Measurements from ENCODE around the gene USP46. TPM values are rescaled to one million over a fixed set of nuclear protein-coding genes. Genes with fewer than 3 reads are reported as not detected.

Gene USP46
- total and polyA plus RNA-seq, 2 of the 4 experiments (the other 2 are of a cell fraction): 9.3 to 15.4 TPM

DNA sequence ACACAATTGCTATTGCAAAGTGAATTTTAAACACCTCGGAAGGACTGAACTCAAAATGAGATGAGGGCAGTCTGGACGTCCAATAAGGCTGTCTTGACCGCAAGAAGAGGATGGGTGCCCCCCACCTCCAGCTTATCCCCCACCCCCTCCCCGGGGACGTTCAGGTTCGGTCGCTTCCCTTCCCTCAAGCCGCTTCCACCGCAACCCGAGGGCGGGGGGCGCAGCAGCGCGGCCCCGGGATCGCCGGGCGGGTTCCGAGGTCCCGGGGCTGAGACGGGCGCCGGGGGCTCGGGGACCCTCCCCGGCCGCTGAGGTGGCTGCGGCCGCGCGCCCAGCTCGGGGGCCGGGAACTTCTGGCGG lies 480 bp downstream of the USP46 start:
- peak overlapping the region; percentile 99 for H3K27ac ChIP-seq (ENCODE audit: insufficient read depth, low read length)
- no TSS peak for BruUV-seq (replicated peaks)
- no peak overlapping the region for H4K91ac ChIP-seq (ENCODE audit: insufficient read depth, low read depth, low read length)
- H3K14ac ChIP-seq (replicated peaks; ENCODE audit: low read depth, low read length): peak overlapping the region; percentile 75
- H3K9ac ChIP-seq (ENCODE audit: low read depth, low read length): peak overlapping the region; percentile 100
- 0 out of 2 replicates have a peak overlapping the region, but pooled peaks have one; percentile 27 for H3K18ac ChIP-seq (ENCODE audit: low read depth, low read length)
- no peak overlapping the region for H2BK20ac ChIP-seq (ENCODE audit: low read depth, low read length)
- H3K23ac ChIP-seq (ENCODE audit: low read depth, low read length): peak overlapping the region; percentile 70
- H3K4me2 ChIP-seq (ENCODE audit: low read depth, low read length): peak overlapping the region; percentile 82
- H3K79me1 ChIP-seq (ENCODE audit: low read depth in 1 of 2, low read length in 2 of 2): peaks cover 17 to 48% of the 10 kb centered on the region in 2 experiments
- WGBS, 2 experiments (ENCODE audit: extremely low coverage in 2 of 2, insufficient read length in 1 of 2): 0% methylated on average over 12 of the region's 33 CpGs; no CpG with 5 or more reads in 1 of the 2 experiments
- ATAC-seq (ENCODE audit: low read depth) (peak; percentile 2; the same call in 1 of the 2 replicates), DNase-seq (no peak)
- peaks cover 22% of the 10 kb centered on the region; the same call in 1 of the 2 replicates for H4K20me1 ChIP-seq (ENCODE audit: insufficient read depth, low read length)
- TF ChIP-seq RAD21 (IDR thresholded peaks at IDR 0.05; ENCODE audit: low read length): no peak
- TF ChIP-seq SMC3 (IDR thresholded peaks at IDR 0.05; ENCODE audit: low read depth, low read length): no peak
- no peak for TF ChIP-seq RCOR1 (IDR thresholded peaks at IDR 0.05; ENCODE audit: insufficient replicate concordance, low read length)
- TF ChIP-seq RFX5 (IDR thresholded peaks at IDR 0.05; ENCODE audit: low read depth, low read length): no peak
- no peak for TF ChIP-seq MAFK (IDR thresholded peaks at IDR 0.05; ENCODE audit: low read depth, low read length)
- TF ChIP-seq CEBPB (IDR thresholded peaks at IDR 0.05; ENCODE audit: low read depth, low read length): no peak
- TF ChIP-seq, protein P1, sequence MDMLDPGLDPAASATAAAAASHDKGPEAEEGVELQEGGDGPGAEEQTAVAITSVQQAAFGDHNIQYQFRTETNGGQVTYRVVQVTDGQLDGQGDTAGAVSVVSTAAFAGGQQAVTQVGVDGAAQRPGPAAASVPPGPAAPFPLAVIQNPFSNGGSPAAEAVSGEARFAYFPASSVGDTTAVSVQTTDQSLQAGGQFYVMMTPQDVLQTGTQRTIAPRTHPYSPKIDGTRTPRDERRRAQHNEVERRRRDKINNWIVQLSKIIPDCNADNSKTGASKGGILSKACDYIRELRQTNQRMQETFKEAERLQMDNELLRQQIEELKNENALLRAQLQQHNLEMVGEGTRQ (IDR thresholded peaks at IDR 0.05; ENCODE audit: low read depth, low read length): no peak
- TF ChIP-seq POLR2A (IDR thresholded peaks at IDR 0.05; ENCODE audit: low read depth, low read length): no peak
- no peak for TF ChIP-seq BHLHE40 (IDR thresholded peaks at IDR 0.05; ENCODE audit: low read depth, low read length)
- no peak for TF ChIP-seq MXI1 (IDR thresholded peaks at IDR 0.05; ENCODE audit: borderline replicate concordance, low read depth, low read length)
- TF ChIP-seq CHD1 (IDR thresholded peaks at IDR 0.05; ENCODE audit: low read depth, low read length): no peak
- TF ChIP-seq NFE2L2 (IDR thresholded peaks at IDR 0.05; ENCODE audit: low read depth, low read length): no peak
- TF ChIP-seq ELK1 (IDR thresholded peaks at IDR 0.05; ENCODE audit: borderline replicate concordance, low read depth, low read length): no peak
- no peak for TF ChIP-seq MAZ (IDR thresholded peaks at IDR 0.05; ENCODE audit: borderline replicate concordance, low read depth, low read length)
- no peak for TF ChIP-seq CTCF (conservative IDR thresholded peaks at IDR 0.05; ENCODE audit: low read depth, low read length)
- no peak for TF ChIP-seq FOS (IDR thresholded peaks at IDR 0.05; ENCODE audit: low read depth, low read length)
- no peak overlapping the region for H2BK120ac ChIP-seq (ENCODE audit: low read depth, low read length)
- peak overlapping the region; percentile 88 for H2BK5ac ChIP-seq (ENCODE audit: low read depth, low read length, poor library complexity, severe bottlenecking)
- in situ Hi-C loops (cut with MboI; ENCODE audit: low sequenced_read_pairs): loop anchor here (5.0 kb wide), 1 partner anchor 54 kb away; no protein-coding TSS in a partner anchor
- ChIA-PET POLR2A (ENCODE audit: unreplicated experiment) (no interaction called here), CTCF (interaction anchor here (1.2 kb wide), 1 partner anchor 73 kb away, joined by 3 read pairs; no protein-coding TSS in a partner anchor)
- H3K36me3 ChIP-seq (ENCODE audit: control insufficient read depth, insufficient read depth, low read length): no peaks in the 10 kb centered on the region
- H2BK15ac ChIP-seq (ENCODE audit: low read depth, low read length): no peak overlapping the region
- H2AFZ ChIP-seq (replicated peaks; ENCODE audit: low read length, poor library complexity): peak overlapping the region; percentile 96
- H2AK9ac ChIP-seq (replicated peaks; ENCODE audit: low read depth, low read length, poor library complexity): peak overlapping the region; percentile 59
- peaks cover 6% of the 10 kb centered on the region; the same call in 1 of the 2 replicates for H3K9me1 ChIP-seq (ENCODE audit: insufficient read depth, low read length)
- no peak overlapping the region for H4K5ac ChIP-seq (ENCODE audit: low read depth, low read length)
- peak overlapping the region; percentile 99 for H3K4me3 ChIP-seq (ENCODE audit: insufficient read depth, low read depth, low read length)
- H3K4me1 ChIP-seq (ENCODE audit: control insufficient read depth, insufficient read depth, low read length): peaks cover 4% of the 10 kb centered on the region
- H3K9me3 ChIP-seq (ENCODE audit: control insufficient read depth, insufficient read depth, low read length): no peaks in the 10 kb centered on the region; the same call in 1 of the 2 replicates
- dilution Hi-C loops (cut with HindIII; ENCODE audit: low sequenced_read_pairs, unreplicated experiment): no loop called here
- peak overlapping the region; percentile 46 to 72; a peak in 2 of 4 replicates for H4K8ac ChIP-seq (ENCODE audit: low read depth in 2 of 2, low read length in 2 of 2)
- H3K4ac ChIP-seq (ENCODE audit: low read depth, low read length): peak overlapping the region; percentile 63
- H3K56ac ChIP-seq (ENCODE audit: extremely low read depth, insufficient read depth, low read length): peak overlapping the region; percentile 50; the same call in 1 of the 2 replicates
- intact Hi-C loops (cut with micrococcal nuclease): loop anchor here (2.0 to 10.0 kb wide), 5 partner anchors 54 to 1576 kb away; partner anchors contain the start of gene RASL11B
- no peaks in the 10 kb centered on the region for H3K27me3 ChIP-seq (ENCODE audit: control insufficient read depth, insufficient read depth, low read length)
- H2AK5ac ChIP-seq (ENCODE audit: low read depth, low read length): 0 out of 2 replicates have a peak overlapping the region, but pooled peaks have one; percentile 51
